A549 (cell line): ENCODE measurements around the gene PTGDS.

Source experiments
- ATOH8 ChIP-seq: fragments of 250-450 bp; sonication (Bioruptor Pico); IDR thresholded peaks from 2 replicates; pipeline ENCODE4 v1.5.0; 2020; ENCODE audit warnings: low read depth, mild to moderate bottlenecking, moderate library complexity
- CBX8 ChIP-seq: fragments of 200-600 bp; sonication (generic); IDR thresholded peaks from 2 replicates; pipeline ENCODE4 v1.6.1; 2016
- CHD2 ChIP-seq: fragments of 150-350 bp; IDR thresholded peaks from 2 replicates; pipeline ENCODE4 v1.6.1; 2014; ENCODE audit warnings: low read length; ENCODE audit not compliant: partially characterized antibody
- CHD4 ChIP-seq: fragments of 200-600 bp; sonication (generic); IDR thresholded peaks from 2 replicates; pipeline ENCODE4 v1.6.1; 2016; ENCODE audit warnings: antibody characterized with exemption, mild to moderate bottlenecking, borderline replicate concordance
- CTCF ChIP-seq: fragments of >200 bp; sonication (Bioruptor Twin); formaldehyde crosslinking; IDR thresholded peaks from 3 replicates; pipeline ENCODE4 v1.5.1; 2016
- FOXS1 ChIP-seq: fragments of 250-450 bp; sonication (Bioruptor Pico); IDR thresholded peaks from 2 replicates; pipeline ENCODE4 v1.5.0; 2020; ENCODE audit warnings: mild to moderate bottlenecking, moderate library complexity
- HOXA7 ChIP-seq: fragments of 250-450 bp; sonication (Bioruptor Pico); IDR thresholded peaks from 2 replicates; pipeline ENCODE4 v1.5.0; 2020; ENCODE audit warnings: mild to moderate bottlenecking, moderate library complexity
- MYC ChIP-seq: IDR thresholded peaks from 2 replicates; pipeline ENCODE4 v1.6.1; 2012; ENCODE audit warnings: mild to moderate bottlenecking, inconsistent platforms, low read length, improper control_type of control experiment, borderline replicate concordance
- PHF8 ChIP-seq: fragments of 200-600 bp; sonication (generic); IDR thresholded peaks from 2 replicates; pipeline ENCODE4 v1.6.1; 2016; ENCODE audit warnings: low read depth, mild to moderate bottlenecking, antibody characterized with exemption, moderate library complexity, borderline replicate concordance
- POLR2A ChIP-seq: IDR thresholded peaks from 2 replicates; pipeline ENCODE4 v1.6.1; 2012; ENCODE audit warnings: mild to moderate bottlenecking, low read length
- REST ChIP-seq: fragments of 200-600 bp; sonication (generic); IDR thresholded peaks from 2 replicates; pipeline ENCODE4 v1.6.1; 2016; ENCODE audit warnings: antibody characterized with exemption, mild to moderate bottlenecking, moderate library complexity

GRCh38 chr9:137023583-137023991, 46.3 kb downstream of the PTGDS start:
- TF ChIP-seq POLR2A: no peak
- no peak for TF ChIP-seq CTCF
- TF ChIP-seq FOXS1 (CRISPR knock-in tag): no peak
- no peak for TF ChIP-seq CHD2
- TF ChIP-seq ATOH8: no peak
- no peak for TF ChIP-seq HOXA7
- TF ChIP-seq CBX8: no peak
- TF ChIP-seq REST: no peak
- no peak for TF ChIP-seq CHD4
- TF ChIP-seq MYC: no peak
- TF ChIP-seq PHF8: no peak
